ENCODE measurements around the gene CCNL2. TPM values are rescaled to one million over a fixed set of nuclear protein-coding genes. Genes with fewer than 3 reads are reported as not detected.
A peak's percentile ranks its signal among the peaks of the same experiment; 100 is the strongest.

The CCNL2 gene
- total and polyA plus RNA-seq, 8 donors: 49.2 to 409 (median 84.1) TPM

DNA sequence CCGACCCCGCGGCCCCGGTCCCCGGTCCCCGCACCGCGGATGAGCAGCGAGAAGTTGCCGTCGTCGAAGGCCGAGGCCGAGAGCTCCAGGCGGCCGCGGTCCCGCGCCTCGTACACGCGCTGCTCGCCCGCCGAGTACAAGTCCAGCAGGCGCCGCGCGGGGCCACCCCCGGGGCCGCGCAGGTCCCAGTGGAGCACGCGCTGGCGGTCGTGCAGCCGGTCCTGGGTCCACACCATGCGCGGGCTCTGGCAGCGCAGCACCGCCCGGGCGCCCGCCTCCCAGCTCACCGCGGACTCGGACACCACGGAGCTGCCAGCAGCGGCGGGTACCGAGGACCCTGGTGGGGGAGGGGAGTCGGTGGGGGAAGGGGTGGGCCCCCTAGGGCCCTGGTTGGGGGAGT lies 43.7 kb downstream of the CCNL2 start:
- 1% methylated on average over 43 to 52 of the region's 52 CpGs for WGBS, 2 donors
- FAIRE-seq: no peak
- Histone ChIP-seq H3K4me3 (peak overlapping the region in 1 of 4 donors; percentile 31), H3K36me3 (no peaks in the 10 kb centered on the region), H3K27me3 (no peaks in the 10 kb centered on the region), H3K9me3 (no peaks in the 10 kb centered on the region), H3K27ac (no peak overlapping the region), H3K4me1 (no peaks in the 10 kb centered on the region)
- peak in 4 of 6 donors; percentile 14 to 84 (median 28) for DNase-seq
- intact Hi-C loops (cut with DNase I): no loop called here
- TF ChIP-seq, protein P1, sequence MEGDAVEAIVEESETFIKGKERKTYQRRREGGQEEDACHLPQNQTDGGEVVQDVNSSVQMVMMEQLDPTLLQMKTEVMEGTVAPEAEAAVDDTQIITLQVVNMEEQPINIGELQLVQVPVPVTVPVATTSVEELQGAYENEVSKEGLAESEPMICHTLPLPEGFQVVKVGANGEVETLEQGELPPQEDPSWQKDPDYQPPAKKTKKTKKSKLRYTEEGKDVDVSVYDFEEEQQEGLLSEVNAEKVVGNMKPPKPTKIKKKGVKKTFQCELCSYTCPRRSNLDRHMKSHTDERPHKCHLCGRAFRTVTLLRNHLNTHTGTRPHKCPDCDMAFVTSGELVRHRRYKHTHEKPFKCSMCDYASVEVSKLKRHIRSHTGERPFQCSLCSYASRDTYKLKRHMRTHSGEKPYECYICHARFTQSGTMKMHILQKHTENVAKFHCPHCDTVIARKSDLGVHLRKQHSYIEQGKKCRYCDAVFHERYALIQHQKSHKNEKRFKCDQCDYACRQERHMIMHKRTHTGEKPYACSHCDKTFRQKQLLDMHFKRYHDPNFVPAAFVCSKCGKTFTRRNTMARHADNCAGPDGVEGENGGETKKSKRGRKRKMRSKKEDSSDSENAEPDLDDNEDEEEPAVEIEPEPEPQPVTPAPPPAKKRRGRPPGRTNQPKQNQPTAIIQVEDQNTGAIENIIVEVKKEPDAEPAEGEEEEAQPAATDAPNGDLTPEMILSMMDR (IDR thresholded peaks at IDR 0.05): no peak
- peak in 3 of 4 donors; percentile 23 to 47 (median 26) for ATAC-seq

- Histone ChIP-seq H3K4me1 (no peaks in the 10 kb centered on the region), H3K4me3 (no peak overlapping the region), H3K27ac (no peak overlapping the region), H3K27me3 (no peaks in the 10 kb centered on the region), H3K9me3 (no peaks in the 10 kb centered on the region), H3K36me3 (no peaks in the 10 kb centered on the region)
- TF ChIP-seq, protein P1 (IDR thresholded peaks at IDR 0.05): no peak
- intact Hi-C loops (cut with DNase I): no loop called here
- ATAC-seq: peak in 1 of 4 donors; percentile 2
- WGBS, 2 donors: 9 to 12% methylated on average over 90 to 116 of the region's 116 CpGs
- peak in 4 of 6 donors; percentile 2 to 79 (median 28) for DNase-seq
- no peak for FAIRE-seq
Measured at GRCh38 chr1:1354271-1355247, 44.6 kb downstream of the CCNL2 start.

DNA sequence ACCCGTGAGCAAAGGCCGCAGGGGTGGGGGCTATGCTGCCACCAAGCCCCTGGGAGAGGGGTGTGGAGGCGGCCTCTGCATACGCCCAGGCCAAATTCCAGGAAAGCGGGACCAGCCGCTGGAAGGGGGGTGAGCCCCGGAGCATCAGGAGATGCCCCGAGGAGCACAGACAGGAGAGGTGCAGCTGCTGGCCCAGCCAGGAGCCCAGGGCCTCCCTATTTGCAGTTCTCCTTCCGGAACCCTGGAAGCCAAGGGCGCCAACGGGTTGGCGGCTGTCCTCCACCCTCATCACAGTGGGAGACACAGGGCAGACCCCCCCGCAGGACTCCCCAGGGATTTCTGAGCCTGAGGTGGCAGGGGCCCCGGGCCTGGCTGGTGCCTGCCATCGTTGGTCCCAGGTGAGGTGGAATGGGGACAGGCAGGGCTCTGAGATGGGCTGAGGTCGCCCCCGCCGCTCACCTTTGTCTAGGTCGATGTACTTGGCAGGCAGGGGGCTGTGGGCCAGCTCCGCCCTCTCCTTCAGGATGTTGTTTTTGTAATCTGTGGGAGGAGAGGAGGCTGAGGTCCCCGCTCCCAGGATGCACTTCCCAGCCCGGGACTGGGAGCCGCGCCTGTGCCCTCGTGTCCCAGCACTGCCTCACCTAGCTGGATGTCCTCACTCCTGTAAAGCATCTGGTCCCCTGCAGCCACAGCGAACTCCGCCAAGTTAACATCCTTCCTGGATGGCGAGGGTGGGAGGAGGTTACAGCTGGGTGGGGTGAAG lies 45.6 kb downstream of the CCNL2 start:
- intact Hi-C loops (cut with DNase I): no loop called here
- Histone ChIP-seq H3K27ac (no peak overlapping the region), H3K36me3 (no peaks in the 10 kb centered on the region), H3K27me3 (no peaks in the 10 kb centered on the region), H3K4me3 (no peak overlapping the region), H3K9me3 (no peaks in the 10 kb centered on the region), H3K4me1 (no peaks in the 10 kb centered on the region)
- TF ChIP-seq, protein P1 (IDR thresholded peaks at IDR 0.05): no peak
- FAIRE-seq: no peak
- peak in 2 of 6 donors; percentile 45 to 81 for DNase-seq
- ATAC-seq: no peak
- whole genome bisulfite sequencing, 2 donors: 10 to 15% methylated on average over 24 to 28 of the region's 28 CpGs

- DNase-seq (peak in 1 of 6 donors; percentile 38), FAIRE-seq (no peak), ATAC-seq (no peak)
- Histone ChIP-seq H3K4me3 (no peak overlapping the region), H3K9me3 (no peaks in the 10 kb centered on the region), H3K36me3 (no peaks in the 10 kb centered on the region), H3K27ac (no peak overlapping the region), H3K4me1 (no peaks in the 10 kb centered on the region), H3K27me3 (no peaks in the 10 kb centered on the region)
- 14 to 15% methylated on average over 4 to 5 of the region's 5 CpGs for WGBS, 2 donors
- TF ChIP-seq, protein P1 (IDR thresholded peaks at IDR 0.05): no peak
- intact Hi-C loops (cut with DNase I): no loop called here
Measured at GRCh38 chr1:1352786-1353388, 46.2 kb downstream of the CCNL2 start.
